NCI-H1417 treated with DMSO at 0.1 percent for 48 hours (cell line): ENCODE data around the gene VIPR2.

Experiments
- DNase-seq: peaks from one replicate; lab custom pipeline; 2025; lab: John Stamatoyannopoulos, UW

VIPR2 gene

GRCh38 chr7:159119851-159120539, 24.7 kb downstream of the VIPR2 start:
- no peak for DNase-seq

GRCh38 chr7:159119026-159119741, 25.5 kb downstream of the VIPR2 start:
- DNase-seq: no peak

GRCh38 chr7:159118623-159119022, 26.0 kb downstream of the VIPR2 start:
- DNase-seq: no peak

GRCh38 chr7:159118197-159118595, 26.5 kb downstream of the VIPR2 start:
- DNase-seq: no peak

- no peak for DNase-seq
Measured at GRCh38 chr7:159117366-159118196, 27.1 kb downstream of the VIPR2 start.

GRCh38 chr7:159116581-159117339, 27.9 kb downstream of the VIPR2 start:
- no peak for DNase-seq

GRCh38 chr7:159115601-159116501, 28.8 kb downstream of the VIPR2 start:
- no peak for DNase-seq

- no peak for DNase-seq
Measured at GRCh38 chr7:159114981-159115380, 29.7 kb downstream of the VIPR2 start.

GRCh38 chr7:159114096-159114495, 30.6 kb downstream of the VIPR2 start:
- no peak for DNase-seq

- no peak for DNase-seq
Measured at GRCh38 chr7:159113056-159113455, 31.6 kb downstream of the VIPR2 start.

- DNase-seq: no peak
Measured at GRCh38 chr7:159112136-159113011, 32.3 kb downstream of the VIPR2 start.

GRCh38 chr7:159109653-159110035, 35.0 kb downstream of the VIPR2 start:
- no peak for DNase-seq

- no peak for DNase-seq
Measured at GRCh38 chr7:159108941-159109652, 35.6 kb downstream of the VIPR2 start.

- no peak for DNase-seq
Measured at GRCh38 chr7:159108491-159108890, 36.2 kb downstream of the VIPR2 start.

- no peak for DNase-seq
Measured at GRCh38 chr7:159107161-159107892, 37.3 kb downstream of the VIPR2 start.

- DNase-seq: no peak
Measured at GRCh38 chr7:159105832-159106811, 38.5 kb downstream of the VIPR2 start.

GRCh38 chr7:159105066-159105780, 39.4 kb downstream of the VIPR2 start:
- no peak for DNase-seq
